SK-N-SH (cell line): ENCODE results near the gene WBP1L.

Experiments used
- CHD2 ChIP-seq: fragments of 150-350 bp; IDR thresholded peaks from 2 replicates; pipeline ENCODE4 v1.6.1; 2018; ENCODE audit warnings: low read length; ENCODE audit not compliant: partially characterized antibody
- ELF1 ChIP-seq: IDR thresholded peaks from 2 replicates; pipeline ENCODE4 v1.4.0; 2012
- POLR2AphosphoS5 ChIP-seq: IDR thresholded peaks from 2 replicates; pipeline ENCODE4 v1.6.1; 2012; ENCODE audit warnings: low read depth, low read length
- RAD21 ChIP-seq: IDR thresholded peaks from 2 replicates; pipeline ENCODE4 v1.6.1; 2012; ENCODE audit warnings: mild to moderate bottlenecking, low read length
- RCOR1 ChIP-seq: fragments of 150-350 bp; IDR thresholded peaks from 2 replicates; pipeline ENCODE4 v1.6.1; 2017; ENCODE audit warnings: antibody characterized with exemption, low read length
- YY1 ChIP-seq: IDR thresholded peaks from 2 replicates; pipeline ENCODE4 v1.4.0; 2012; ENCODE audit warnings: low read depth, mild to moderate bottlenecking
- TF ChIP-seq, protein P1 (sequence below): fragments of 200-600 bp; sonication (generic); IDR thresholded peaks from 2 replicates; pipeline ENCODE4 v1.6.1; 2017; ENCODE audit warnings: antibody characterized with exemption, mild to moderate bottlenecking, moderate library complexity

DNA sequence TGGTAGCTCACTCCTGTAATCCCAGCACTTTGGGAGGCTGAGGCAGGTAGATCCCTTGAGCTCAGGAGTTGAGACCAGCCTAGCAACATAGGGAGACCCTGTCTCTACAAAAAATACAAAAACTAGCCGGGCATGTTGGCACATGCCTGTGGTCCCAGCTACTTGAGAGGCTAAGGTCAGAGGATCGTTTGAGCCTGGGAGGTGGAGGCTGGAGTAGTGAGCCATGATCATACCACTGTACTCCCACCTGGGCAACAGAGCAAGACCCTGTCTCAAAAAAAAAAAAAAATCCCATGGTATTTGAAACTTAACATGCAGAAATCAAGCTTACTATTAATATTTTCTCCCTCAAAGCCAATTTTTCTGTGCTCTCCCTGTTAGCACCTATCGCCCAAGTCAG, 23.4 kb upstream of the WBP1L start:
- no peak for TF ChIP-seq ELF1
- no peak for TF ChIP-seq POLR2AphosphoS5
- TF ChIP-seq RCOR1, result no peak
- TF ChIP-seq YY1, result no peak
- TF ChIP-seq, protein P1, sequence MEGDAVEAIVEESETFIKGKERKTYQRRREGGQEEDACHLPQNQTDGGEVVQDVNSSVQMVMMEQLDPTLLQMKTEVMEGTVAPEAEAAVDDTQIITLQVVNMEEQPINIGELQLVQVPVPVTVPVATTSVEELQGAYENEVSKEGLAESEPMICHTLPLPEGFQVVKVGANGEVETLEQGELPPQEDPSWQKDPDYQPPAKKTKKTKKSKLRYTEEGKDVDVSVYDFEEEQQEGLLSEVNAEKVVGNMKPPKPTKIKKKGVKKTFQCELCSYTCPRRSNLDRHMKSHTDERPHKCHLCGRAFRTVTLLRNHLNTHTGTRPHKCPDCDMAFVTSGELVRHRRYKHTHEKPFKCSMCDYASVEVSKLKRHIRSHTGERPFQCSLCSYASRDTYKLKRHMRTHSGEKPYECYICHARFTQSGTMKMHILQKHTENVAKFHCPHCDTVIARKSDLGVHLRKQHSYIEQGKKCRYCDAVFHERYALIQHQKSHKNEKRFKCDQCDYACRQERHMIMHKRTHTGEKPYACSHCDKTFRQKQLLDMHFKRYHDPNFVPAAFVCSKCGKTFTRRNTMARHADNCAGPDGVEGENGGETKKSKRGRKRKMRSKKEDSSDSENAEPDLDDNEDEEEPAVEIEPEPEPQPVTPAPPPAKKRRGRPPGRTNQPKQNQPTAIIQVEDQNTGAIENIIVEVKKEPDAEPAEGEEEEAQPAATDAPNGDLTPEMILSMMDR, result no peak
- no peak for TF ChIP-seq CHD2
- TF ChIP-seq RAD21, result no peak
